ENCODE measurements around the gene GLI2. TPM values are rescaled to one million over a fixed set of nuclear protein-coding genes. Genes with fewer than 3 reads are reported as not detected.
A peak's percentile ranks its signal among the peaks of the same experiment; 100 is the strongest.

The GLI2 gene
- total RNA-seq, 1 experiment from 2014 or later = 4.0 TPM

DNA sequence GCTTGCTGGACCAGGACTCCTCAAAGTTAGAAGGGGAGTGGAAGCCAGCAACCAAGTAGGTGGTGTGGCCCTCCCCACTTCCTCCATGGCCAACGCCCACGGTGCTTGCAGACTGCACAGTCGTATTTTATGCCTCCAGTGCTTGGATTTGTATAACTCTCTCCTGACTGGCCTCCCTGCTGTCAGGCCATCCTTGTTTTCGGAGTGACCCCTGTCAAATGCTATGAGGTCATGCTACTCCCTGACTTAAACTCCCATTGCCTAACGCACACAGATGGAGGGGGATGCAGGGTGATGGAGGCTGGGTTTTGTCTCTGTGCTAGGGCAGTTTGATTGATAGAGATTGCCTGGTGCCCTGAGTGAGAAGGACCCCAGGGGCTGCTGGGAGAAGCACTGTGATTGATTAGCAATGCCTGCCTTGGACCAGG, 36.1 kb downstream of the GLI2 start:
- Histone ChIP-seq H3K9ac (ENCODE audit: low read length) (no peak overlapping the region), H3K79me2 (ENCODE audit: low read length) (no peaks in the 10 kb centered on the region), H3K9me2 (replicated peaks; ENCODE audit: low read length) (no peaks in the 10 kb centered on the region), H4K20me1 (ENCODE audit: low read length) (no peaks in the 10 kb centered on the region), H3K4me2 (ENCODE audit: low read length) (peak overlapping the region; percentile 6; the same call in 1 of the 2 replicates), H3K27me3 (ENCODE audit: low read length) (no peaks in the 10 kb centered on the region), H3K4me1 (ENCODE audit: insufficient read depth, low read length) (peaks cover 15% of the 10 kb centered on the region), H3K9me3 (ENCODE audit: low read length) (no peaks in the 10 kb centered on the region), H3K36me3 (ENCODE audit: low read depth, low read length) (no peaks in the 10 kb centered on the region), H3F3A (ENCODE audit: low read length, unreplicated experiment) (no peaks in the 10 kb centered on the region), H2AFZ (ENCODE audit: low read length) (no peak overlapping the region), H3K27ac (ENCODE audit: low read length) (no peak overlapping the region), H3K4me3 (ENCODE audit: low read length) (no peak overlapping the region)
- DNase-seq (no peak), ATAC-seq (no peak)
- no TSS peak for BruUV-seq (replicated peaks)
- intact Hi-C loops (cut with micrococcal nuclease) = no loop called here
- ChIA-PET POLR2A (ENCODE audit: unreplicated experiment) (no interaction called here), CTCF (no interaction called here)
- TF ChIP-seq, protein P1, sequence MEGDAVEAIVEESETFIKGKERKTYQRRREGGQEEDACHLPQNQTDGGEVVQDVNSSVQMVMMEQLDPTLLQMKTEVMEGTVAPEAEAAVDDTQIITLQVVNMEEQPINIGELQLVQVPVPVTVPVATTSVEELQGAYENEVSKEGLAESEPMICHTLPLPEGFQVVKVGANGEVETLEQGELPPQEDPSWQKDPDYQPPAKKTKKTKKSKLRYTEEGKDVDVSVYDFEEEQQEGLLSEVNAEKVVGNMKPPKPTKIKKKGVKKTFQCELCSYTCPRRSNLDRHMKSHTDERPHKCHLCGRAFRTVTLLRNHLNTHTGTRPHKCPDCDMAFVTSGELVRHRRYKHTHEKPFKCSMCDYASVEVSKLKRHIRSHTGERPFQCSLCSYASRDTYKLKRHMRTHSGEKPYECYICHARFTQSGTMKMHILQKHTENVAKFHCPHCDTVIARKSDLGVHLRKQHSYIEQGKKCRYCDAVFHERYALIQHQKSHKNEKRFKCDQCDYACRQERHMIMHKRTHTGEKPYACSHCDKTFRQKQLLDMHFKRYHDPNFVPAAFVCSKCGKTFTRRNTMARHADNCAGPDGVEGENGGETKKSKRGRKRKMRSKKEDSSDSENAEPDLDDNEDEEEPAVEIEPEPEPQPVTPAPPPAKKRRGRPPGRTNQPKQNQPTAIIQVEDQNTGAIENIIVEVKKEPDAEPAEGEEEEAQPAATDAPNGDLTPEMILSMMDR (conservative IDR thresholded peaks at IDR 0.05; ENCODE audit: low read depth, low read length) = no peak
- TF ChIP-seq EZH2phosphoT487 (IDR thresholded peaks at IDR 0.05; ENCODE audit: borderline replicate concordance, low read length) = no peak
- no peak for TF ChIP-seq EZH2 (IDR thresholded peaks at IDR 0.05; ENCODE audit: low read length, unreplicated experiment)

DNA sequence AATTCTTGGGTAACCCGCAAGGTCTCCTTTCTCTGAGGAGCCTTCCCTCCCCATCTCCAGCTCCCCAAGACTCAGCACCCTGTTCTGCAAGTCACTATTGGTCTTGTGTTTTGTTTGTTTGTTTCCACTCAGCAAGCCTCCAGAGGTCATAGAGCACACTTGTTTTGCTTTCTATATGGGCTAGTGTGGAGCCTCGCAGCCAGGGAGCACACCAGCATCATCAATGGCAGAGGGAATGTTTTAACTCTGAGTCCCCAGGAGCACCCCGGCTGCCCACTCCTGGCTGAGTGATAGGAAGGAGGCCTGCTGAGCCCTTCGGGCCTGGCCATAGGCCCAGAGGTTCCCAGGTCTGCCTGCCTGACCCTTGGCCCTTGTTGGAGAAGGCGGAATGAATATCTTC, 36.6 kb downstream of the GLI2 start:
- BruUV-seq (replicated peaks) = no TSS peak
- H3K4me3 ChIP-seq (ENCODE audit: low read length) = no peak overlapping the region
- peaks cover 15% of the 10 kb centered on the region for H3K4me1 ChIP-seq (ENCODE audit: insufficient read depth, low read length)
- H4K20me1 ChIP-seq (ENCODE audit: low read length) = no peaks in the 10 kb centered on the region
- no peak overlapping the region for H2AFZ ChIP-seq (ENCODE audit: low read length)
- no peak for DNase-seq
- ChIA-PET CTCF (no interaction called here), POLR2A (ENCODE audit: unreplicated experiment) (no interaction called here)
- H3K9me2 ChIP-seq (replicated peaks; ENCODE audit: low read length) = no peaks in the 10 kb centered on the region
- no peak overlapping the region for H3K27ac ChIP-seq (ENCODE audit: low read length)
- H3K9ac ChIP-seq (ENCODE audit: low read length) = no peak overlapping the region
- no peaks in the 10 kb centered on the region for H3K79me2 ChIP-seq (ENCODE audit: low read length)
- H3K9me3 ChIP-seq (ENCODE audit: low read length) = no peaks in the 10 kb centered on the region
- no peaks in the 10 kb centered on the region for H3F3A ChIP-seq (ENCODE audit: low read length, unreplicated experiment)
- intact Hi-C loops (cut with micrococcal nuclease) = no loop called here
- no peak for TF ChIP-seq EZH2 (IDR thresholded peaks at IDR 0.05; ENCODE audit: low read length, unreplicated experiment)
- TF ChIP-seq, protein P1 (conservative IDR thresholded peaks at IDR 0.05; ENCODE audit: low read depth, low read length) = no peak
- TF ChIP-seq EZH2phosphoT487 (IDR thresholded peaks at IDR 0.05; ENCODE audit: borderline replicate concordance, low read length) = no peak
- no peak for ATAC-seq
- H3K36me3 ChIP-seq (ENCODE audit: low read depth, low read length) = no peaks in the 10 kb centered on the region
- H3K27me3 ChIP-seq (ENCODE audit: low read length) = no peaks in the 10 kb centered on the region
- no peak overlapping the region for H3K4me2 ChIP-seq (ENCODE audit: low read length)

DNA sequence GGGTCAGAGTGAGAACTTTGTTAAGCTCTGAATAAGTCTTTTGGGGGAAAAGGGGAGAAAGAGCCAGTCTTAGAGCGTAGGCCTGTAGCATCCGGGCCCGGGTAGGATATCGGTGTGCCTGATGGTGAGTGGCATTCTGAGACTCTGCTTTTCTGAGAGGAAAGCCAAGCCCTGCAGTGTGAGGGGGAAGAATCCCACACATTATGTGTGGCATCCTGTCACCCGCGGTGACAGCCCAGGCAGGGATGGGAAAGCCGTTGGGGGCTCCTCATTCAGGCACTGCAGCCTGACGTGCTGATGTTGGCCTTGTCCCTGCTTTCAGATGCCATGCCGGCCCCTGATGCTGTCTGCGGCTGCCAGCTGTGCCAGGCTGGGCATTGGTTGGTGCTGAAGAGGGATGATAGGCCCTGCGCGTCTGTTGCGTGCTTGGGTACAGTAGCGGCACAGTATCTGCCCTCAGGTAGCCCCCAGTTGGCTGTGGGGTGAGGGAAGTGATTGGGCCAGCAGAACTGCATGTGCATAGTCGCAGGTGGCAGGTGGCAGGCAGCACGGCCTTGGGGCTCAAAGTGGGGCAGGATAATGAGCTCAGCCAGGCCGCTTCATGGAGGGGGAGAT, 37.6 kb downstream of the GLI2 start:
- Histone ChIP-seq H3K27me3 (ENCODE audit: low read length) (no peaks in the 10 kb centered on the region), H3K79me2 (ENCODE audit: low read length) (no peaks in the 10 kb centered on the region), H3K9me2 (replicated peaks; ENCODE audit: low read length) (no peaks in the 10 kb centered on the region), H3K4me3 (ENCODE audit: low read length) (no peak overlapping the region), H3K9ac (ENCODE audit: low read length) (no peak overlapping the region), H3K9me3 (ENCODE audit: low read length) (no peaks in the 10 kb centered on the region), H3K27ac (ENCODE audit: low read length) (no peak overlapping the region), H3K4me1 (ENCODE audit: insufficient read depth, low read length) (peaks cover 20% of the 10 kb centered on the region), H3K4me2 (ENCODE audit: low read length) (no peak overlapping the region), H3K36me3 (ENCODE audit: low read depth, low read length) (no peaks in the 10 kb centered on the region), H2AFZ (ENCODE audit: low read length) (no peak overlapping the region), H4K20me1 (ENCODE audit: low read length) (no peaks in the 10 kb centered on the region), H3F3A (ENCODE audit: low read length, unreplicated experiment) (no peaks in the 10 kb centered on the region)
- TF ChIP-seq, protein P1 (conservative IDR thresholded peaks at IDR 0.05; ENCODE audit: low read depth, low read length) = no peak
- TF ChIP-seq EZH2 (IDR thresholded peaks at IDR 0.05; ENCODE audit: low read length, unreplicated experiment) (no peak), EZH2phosphoT487 (IDR thresholded peaks at IDR 0.05; ENCODE audit: borderline replicate concordance, low read length) (no peak)
- no peak for ATAC-seq
- no TSS peak for BruUV-seq (replicated peaks)
- intact Hi-C loops (cut with micrococcal nuclease) = no loop called here
- no peak for DNase-seq
- ChIA-PET POLR2A (ENCODE audit: unreplicated experiment) (no interaction called here), CTCF (no interaction called here)

Data from PC-3 (cell line).